Endothelial cell of umbilical vein (primary cell): Measurements from ENCODE around the gene FAM181A. TPM values are rescaled to one million over a fixed set of nuclear protein-coding genes. Genes with fewer than 3 reads are reported as not detected.

ENCODE experiments used
- BruUV-seq: library from RNA; stranded (reverse); fragments of 400-500 nt; replicated peaks from 2 replicates; lab custom pipeline; 2021; lab: Mats Ljungman, UMichigan
- CTCF ChIA-PET: fragments of 300-600, 350-600 bp; sonication (Branson Sonifier 250); formaldehyde crosslinking; loops from one replicate; lab custom pipeline; 2021; ENCODE audit warnings: antibody characterized with exemption, inconsistent platforms; lab: Charles Lee
- POLR2A ChIA-PET: fragments of 300-600, 350-600 bp; sonication (Branson Sonifier 250); formaldehyde crosslinking; loops from one replicate; lab custom pipeline; 2021; ENCODE audit warnings: antibody characterized with exemption, inconsistent platforms; lab: Charles Lee
- DNase-seq: peaks from one replicate; pipeline ENCODE4 v3.0.0-alpha.2; 2011; ENCODE audit warnings: low read depth, low spot score
- FAIRE-seq: peaks from 2 replicates; lab custom pipeline; 2011; peaks lifted over from hg19 to GRCh38; lab: Jason Lieb, UNC
- H2AFZ ChIP-seq: 2 replicates; pipeline ENCODE4 v1.6.0; 2012; ENCODE audit warnings: low read depth, low read length, control low read depth, inconsistent platforms
- H3K27ac ChIP-seq: 2 replicates; pipeline ENCODE4 v1.5.1; 2011; ENCODE audit warnings: low read depth, mild to moderate bottlenecking, control low read depth, low read length, moderate library complexity; ENCODE audit not compliant: insufficient read depth
- H3K27me3 ChIP-seq, 2 experiments: 2 replicates each; pipeline versions ENCODE4 v1.6.0 to v1.6.1; 2011; ENCODE audit warnings: low read length in 2 of 2, mixed read lengths in 1 of 2; ENCODE audit not compliant: control insufficient read depth in 2 of 2, insufficient read depth in 2 of 2
- H3K36me3 ChIP-seq, 2 experiments: 2 replicates in 1 of 2; 3 replicates in 1 of 2; pipeline ENCODE4 v1.5.1; 2011; ENCODE audit warnings: low read length in 2 of 2, mild to moderate bottlenecking in 1 of 2, moderate library complexity in 1 of 2; ENCODE audit not compliant: control insufficient read depth in 2 of 2, insufficient read depth in 2 of 2; ENCODE audit errors: extremely low read depth in 1 of 2
- H3K4me1 ChIP-seq: 3 replicates; pipeline ENCODE4 v1.5.1; 2011; ENCODE audit warnings: mild to moderate bottlenecking, low read length; ENCODE audit not compliant: control insufficient read depth, insufficient read depth; ENCODE audit errors: extremely low read depth
- H3K4me2 ChIP-seq: 2 replicates; pipeline ENCODE4 v1.6.1; 2011; ENCODE audit warnings: low read length, control low read depth, mixed read lengths; ENCODE audit not compliant: insufficient read depth
- H3K4me3 ChIP-seq, 3 experiments: fragments of 200-600 bp in 1 of 3; sonication (generic), shearing (Covaris generic) in 1 of 3; replicated peaks in 1 of 3; 2 replicates each; pipeline ENCODE4 v1.5.1; 2011 to 2016; ENCODE audit warnings: control low read depth in 3 of 3, low read length in 3 of 3, mild to moderate bottlenecking in 2 of 3, inconsistent platforms in 1 of 3, low read depth in 1 of 3, moderate library complexity in 1 of 3; ENCODE audit not compliant: insufficient read depth in 1 of 3
- H3K79me2 ChIP-seq: 2 replicates; pipeline ENCODE4 v1.6.0; 2012; ENCODE audit warnings: low read length, inconsistent platforms; ENCODE audit not compliant: control insufficient read depth, insufficient read depth
- H3K9ac ChIP-seq: replicated peaks from 2 replicates; pipeline ENCODE3; 2011; ENCODE audit warnings: low read length, control low read depth; ENCODE audit not compliant: insufficient read depth; ENCODE audit errors: extremely low read depth
- H3K9me1 ChIP-seq: replicated peaks from 3 replicates; pipeline ENCODE4 v1.6.0; 2011; ENCODE audit warnings: mild to moderate bottlenecking, low read length; ENCODE audit not compliant: control insufficient read depth, insufficient read depth; ENCODE audit errors: extremely low read depth
- H3K9me3 ChIP-seq: replicated peaks from 2 replicates; pipeline ENCODE4 v1.5.1; 2012; ENCODE audit warnings: low read length, inconsistent platforms; ENCODE audit not compliant: control insufficient read depth, insufficient read depth
- H4K20me1 ChIP-seq: replicated peaks from 2 replicates; pipeline ENCODE3; 2011; ENCODE audit warnings: mild to moderate bottlenecking, low read length; ENCODE audit not compliant: control insufficient read depth, insufficient read depth; ENCODE audit errors: extremely low read depth
- CTCF ChIP-seq, 2 donors: IDR thresholded peaks; 1 replicate in 1 of 2; 2 replicates in 1 of 2; pipeline ENCODE4 v1.5.1; 2011; ENCODE audit warnings: low read length in 2 of 2, mild to moderate bottlenecking in 2 of 2, moderate library complexity in 2 of 2, control low read depth in 1 of 2, inconsistent platforms in 1 of 2, low read depth in 1 of 2; ENCODE audit not compliant: insufficient read depth in 1 of 2; ENCODE audit errors: extremely low read depth in 1 of 2
- JUN ChIP-seq: IDR thresholded peaks from 2 replicates; pipeline ENCODE4 v1.6.1; 2011; ENCODE audit warnings: borderline replicate concordance, low read depth; ENCODE audit not compliant: insufficient read length, insufficient read depth
- dilution Hi-C: fragments of 300-500 bp; cut with MboI; formaldehyde crosslinking; loops from one replicate; pipeline ENCODE4 v1.15.0; 2019; ENCODE audit warnings: low sequenced_read_pairs; ENCODE audit not compliant: extremely low pct_ligation_motif_present
- intact Hi-C: fragments of 100-400 bp; cut with micrococcal nuclease; formaldehyde crosslinking; loops from one replicate; pipeline ENCODE4 v1.10.0; 2022
- polyA plus RNA-seq, 4 experiments: library from polyadenylated mRNA; depleted of rRNA in 3 of 4; stranded (reverse) in 3 of 4; unstranded in 1 of 4; fragments of >200 nt; gene quantifications; 2 replicates each; pipeline versions ENCODE4 v1.2.1 to v1.2.3, GENCODE V29; 2011 to 2012; ENCODE audit warnings: missing spikeins in 1 of 4
- total RNA-seq: library from RNA; stranded (reverse); gene quantifications from 2 replicates; pipeline ENCODE4 v1.2.3, GENCODE V29; 2021

Gene FAM181A
- total and polyA plus RNA-seq, 2 donors (not counting 3 experiments of a cell fraction or from before 2014, with no cell fraction given), result not detected

- no peak overlapping the region for H3K4me3 ChIP-seq
- H3K9me3 ChIP-seq, result no peaks in the 10 kb centered on the region
- H3K9me1 ChIP-seq, result no peaks in the 10 kb centered on the region
- no peaks in the 10 kb centered on the region for H3K79me2 ChIP-seq
- no peak overlapping the region for H3K9ac ChIP-seq
- no peak overlapping the region for H2AFZ ChIP-seq
- no peak overlapping the region for H3K4me2 ChIP-seq
- H3K27me3 ChIP-seq, result no peaks in the 10 kb centered on the region
- dilution Hi-C loops, result no loop called here
- peak; percentile 82 for FAIRE-seq
- ChIA-PET POLR2A (no interaction called here), CTCF (interaction anchor here (0.5 to 1.0 kb wide), 2 partner anchors 11 to 79 kb away, joined by 3 read pairs; no protein-coding TSS in a partner anchor)
- no peak for DNase-seq
- no peaks in the 10 kb centered on the region for H3K4me1 ChIP-seq
- no peaks in the 10 kb centered on the region for H3K36me3 ChIP-seq
- H3K27ac ChIP-seq, result no peak overlapping the region
- H4K20me1 ChIP-seq, result no peaks in the 10 kb centered on the region
- BruUV-seq, result no TSS peak
- intact Hi-C loops, result loop anchor here (1.0 kb wide), 1 partner anchor 251 kb away; no protein-coding TSS in a partner anchor
- TF ChIP-seq CTCF (IDR thresholded peaks at IDR 0.05; ENCODE audit: extremely low read depth in 1 of 2, insufficient read depth in 1 of 2, low read depth in 1 of 2, low read length in 2 of 2) (peak; percentile 50 to 60), JUN (no peak)
Observed at GRCh38 chr14:93906341-93907329, 20.5 kb upstream of the FAM181A start.
